NT2/D1 (cell line): ENCODE measurements around the gene IDI2.
"Not testable (repeated sequence)": the region's sequence is repeated elsewhere in the genome, so short reads cannot be mapped to it uniquely, and the experiment has no call there.

Experiments used
- YY1 ChIP-seq: IDR thresholded peaks from 2 replicates; pipeline ENCODE4 v1.6.1; 2011; ENCODE audit not compliant: insufficient read length, insufficient read depth
- ZNF274 ChIP-seq: IDR thresholded peaks from 2 replicates; pipeline ENCODE4 v1.6.1; 2011; ENCODE audit warnings: mild to moderate bottlenecking, low read depth, low read length

DNA sequence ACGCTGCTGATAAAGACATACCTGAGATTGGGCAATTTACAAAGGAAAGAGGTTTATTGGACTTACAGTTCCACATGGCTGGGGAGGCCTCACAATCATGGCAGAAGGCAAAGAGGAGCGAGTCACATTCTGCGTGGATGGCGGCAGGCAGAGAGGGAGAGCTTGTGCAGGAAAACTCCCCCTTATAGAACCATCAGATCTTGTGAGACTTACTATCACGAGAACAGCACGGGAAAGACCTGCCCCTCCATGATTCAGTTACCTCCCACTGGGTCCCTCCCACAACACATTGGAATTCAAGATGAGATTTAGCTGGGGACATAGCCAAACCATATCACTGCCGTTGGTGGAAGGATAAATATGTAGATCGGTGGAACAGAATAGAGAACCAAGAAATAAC, 41.1 kb upstream of the IDI2 start:
- TF ChIP-seq YY1, ZNF274: not testable (repeated sequence)
